Vagina (tissue), 2 donors: ENCODE measurements around the gene SIGLEC12.

ENCODE experiments used
- POLR2A ChIP-seq, 2 donors: fragments of 450-650 bp; IDR thresholded peaks; one replicate each; pipeline ENCODE4 v1.6.1; 2017; ENCODE audit warnings: antibody characterized with exemption in 2 of 2, mild to moderate bottlenecking in 2 of 2, moderate library complexity in 2 of 2
- TF ChIP-seq, protein P1 (sequence below), 3 experiments: fragments of 450-650 bp in 2 of 3; fragments of 200-600 bp in 1 of 3; sonication (generic) in 1 of 3; IDR thresholded peaks; one replicate each; pipeline ENCODE4 v1.5.1; 2017 to 2019; ENCODE audit warnings: antibody characterized with exemption in 3 of 3, mild to moderate bottlenecking in 2 of 3, moderate library complexity in 2 of 3

DNA sequence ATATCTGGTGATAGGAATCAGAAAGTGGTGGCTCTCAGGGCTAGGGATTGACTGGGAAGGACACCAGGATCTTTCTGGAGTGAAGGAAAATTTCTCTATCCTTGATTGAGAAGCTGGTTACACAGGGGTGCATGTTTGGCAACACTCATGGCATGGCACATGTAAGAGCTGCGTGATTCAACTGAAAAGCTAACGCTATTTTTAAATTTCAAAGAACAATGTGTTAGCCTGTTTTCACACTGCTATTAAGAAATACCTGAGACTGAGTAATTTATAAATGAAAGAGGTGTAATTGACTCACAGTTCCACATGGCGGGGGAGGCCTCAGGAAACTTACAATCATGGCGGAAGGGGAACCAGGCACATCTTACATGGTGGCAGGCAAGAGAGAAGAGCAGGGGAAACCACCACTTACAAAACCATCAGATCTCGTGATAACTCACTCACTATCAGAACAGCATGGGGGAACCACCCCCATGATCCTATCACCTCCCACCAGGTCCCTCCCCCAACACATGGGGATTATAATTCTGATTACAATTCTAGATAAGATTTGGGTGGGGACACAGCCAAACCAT lies 50.8 kb downstream of the SIGLEC12 start:
- TF ChIP-seq, protein P1, sequence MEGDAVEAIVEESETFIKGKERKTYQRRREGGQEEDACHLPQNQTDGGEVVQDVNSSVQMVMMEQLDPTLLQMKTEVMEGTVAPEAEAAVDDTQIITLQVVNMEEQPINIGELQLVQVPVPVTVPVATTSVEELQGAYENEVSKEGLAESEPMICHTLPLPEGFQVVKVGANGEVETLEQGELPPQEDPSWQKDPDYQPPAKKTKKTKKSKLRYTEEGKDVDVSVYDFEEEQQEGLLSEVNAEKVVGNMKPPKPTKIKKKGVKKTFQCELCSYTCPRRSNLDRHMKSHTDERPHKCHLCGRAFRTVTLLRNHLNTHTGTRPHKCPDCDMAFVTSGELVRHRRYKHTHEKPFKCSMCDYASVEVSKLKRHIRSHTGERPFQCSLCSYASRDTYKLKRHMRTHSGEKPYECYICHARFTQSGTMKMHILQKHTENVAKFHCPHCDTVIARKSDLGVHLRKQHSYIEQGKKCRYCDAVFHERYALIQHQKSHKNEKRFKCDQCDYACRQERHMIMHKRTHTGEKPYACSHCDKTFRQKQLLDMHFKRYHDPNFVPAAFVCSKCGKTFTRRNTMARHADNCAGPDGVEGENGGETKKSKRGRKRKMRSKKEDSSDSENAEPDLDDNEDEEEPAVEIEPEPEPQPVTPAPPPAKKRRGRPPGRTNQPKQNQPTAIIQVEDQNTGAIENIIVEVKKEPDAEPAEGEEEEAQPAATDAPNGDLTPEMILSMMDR (IDR thresholded peaks at IDR 0.05): no peak
- TF ChIP-seq POLR2A (IDR thresholded peaks at IDR 0.05): no peak
